SKM-1 (cell line): ENCODE results near the gene TBL1XR1.

ENCODE experiments used
- DNase-seq: peaks from one replicate; lab custom pipeline; 2025; ENCODE audit not compliant: unreplicated experiment; lab: John Stamatoyannopoulos, UW

The TBL1XR1 gene

GRCh38 chr3:177066068-177066467 lies 131.2 kb downstream of the TBL1XR1 start:
- DNase-seq, result no peak

- no peak for DNase-seq
Measured at GRCh38 chr3:177065285-177066033, 131.8 kb downstream of the TBL1XR1 start.

- DNase-seq, result no peak
Measured at GRCh38 chr3:177062052-177062732, 135.1 kb downstream of the TBL1XR1 start.

DNA sequence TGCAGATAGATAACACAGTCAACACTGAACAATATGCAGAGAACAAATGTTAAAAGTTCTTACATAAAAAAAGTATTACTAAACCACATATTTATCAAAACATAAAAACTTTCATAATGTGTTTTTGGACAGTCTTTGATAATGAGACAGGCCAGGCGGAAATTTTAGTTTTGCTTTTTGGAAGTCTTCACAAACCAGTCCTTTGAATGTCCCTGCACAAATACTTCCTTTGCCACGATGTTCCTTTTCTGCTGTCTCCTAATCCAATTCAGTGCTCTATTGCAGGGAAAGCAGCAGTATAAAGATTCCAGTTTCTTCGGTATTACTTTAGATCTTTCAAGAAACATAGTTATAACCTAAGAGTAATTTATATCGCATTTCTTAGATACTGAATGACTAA lies 135.9 kb downstream of the TBL1XR1 start:
- DNase-seq, result no peak

- no peak for DNase-seq
Measured at GRCh38 chr3:177060492-177060891, 136.8 kb downstream of the TBL1XR1 start.

GRCh38 chr3:177058648-177059047 lies 138.6 kb downstream of the TBL1XR1 start:
- no peak for DNase-seq

GRCh38 chr3:177057768-177058167 lies 139.5 kb downstream of the TBL1XR1 start:
- DNase-seq, result no peak

DNA sequence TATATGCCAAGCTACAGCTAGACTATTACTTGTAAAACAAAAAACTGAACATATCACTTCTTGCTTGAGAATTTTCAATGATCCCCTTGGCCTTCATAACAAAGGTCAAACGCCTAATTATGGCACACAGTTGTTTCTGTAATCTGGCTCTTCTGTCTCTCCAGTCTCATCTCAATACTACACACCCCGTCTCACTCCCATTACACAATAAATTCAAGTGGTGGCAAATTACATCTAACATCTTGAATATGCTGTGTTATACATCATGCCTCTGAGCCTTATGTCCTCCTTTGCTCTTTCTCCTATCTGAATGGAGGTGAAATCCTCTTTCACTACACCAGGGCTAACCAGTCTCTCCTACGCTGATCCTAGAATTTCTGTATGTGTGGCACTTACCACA lies 140.4 kb downstream of the TBL1XR1 start:
- DNase-seq, result no peak

DNA sequence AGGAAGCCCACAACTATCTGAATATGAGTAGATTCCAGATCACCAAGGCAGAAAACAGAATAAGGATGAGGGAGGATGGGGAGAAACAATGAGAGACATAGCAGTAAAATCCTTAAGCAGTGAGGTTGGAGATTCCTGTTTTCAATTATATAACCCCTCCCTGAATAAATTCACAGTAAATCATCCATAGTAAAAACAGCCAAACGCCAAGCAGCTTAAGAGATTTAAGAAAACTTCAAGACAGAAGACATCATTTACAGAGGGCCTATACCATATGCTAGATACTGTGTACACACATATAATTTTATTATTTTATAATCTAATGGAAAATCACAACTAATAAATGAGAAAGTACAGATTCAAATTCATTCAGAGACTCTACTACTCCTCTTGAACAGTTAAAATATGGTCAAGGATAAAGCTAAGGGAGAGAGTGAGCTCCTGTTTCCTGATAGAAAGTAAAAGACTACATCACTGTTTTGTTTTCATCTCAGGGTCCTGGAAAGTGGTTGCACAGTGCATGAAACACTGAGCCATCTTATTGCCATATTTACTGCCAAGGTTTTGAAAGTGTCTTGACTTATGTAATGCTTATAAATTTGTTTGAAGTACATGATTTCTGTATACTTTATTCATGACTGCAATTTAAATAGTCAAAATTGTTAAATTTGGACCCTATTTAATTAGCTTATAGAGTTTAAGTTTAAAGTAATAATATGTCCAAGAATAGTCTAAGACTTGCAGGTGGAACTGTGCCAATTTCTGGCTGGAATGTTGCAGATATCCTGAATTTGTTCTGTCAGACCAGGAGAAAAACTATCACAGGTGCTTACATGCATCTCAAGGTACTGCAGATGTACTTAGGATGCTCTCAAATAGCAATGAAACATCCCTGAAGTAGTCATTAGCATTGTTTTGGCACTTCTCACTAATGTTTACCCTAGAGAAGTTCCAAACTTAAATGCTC lies 141.4 kb downstream of the TBL1XR1 start:
- DNase-seq, result no peak

- DNase-seq, result no peak
Measured at GRCh38 chr3:177053107-177053506, 144.2 kb downstream of the TBL1XR1 start.

- DNase-seq, result no peak
Measured at GRCh38 chr3:177051411-177051810, 145.9 kb downstream of the TBL1XR1 start.

DNA sequence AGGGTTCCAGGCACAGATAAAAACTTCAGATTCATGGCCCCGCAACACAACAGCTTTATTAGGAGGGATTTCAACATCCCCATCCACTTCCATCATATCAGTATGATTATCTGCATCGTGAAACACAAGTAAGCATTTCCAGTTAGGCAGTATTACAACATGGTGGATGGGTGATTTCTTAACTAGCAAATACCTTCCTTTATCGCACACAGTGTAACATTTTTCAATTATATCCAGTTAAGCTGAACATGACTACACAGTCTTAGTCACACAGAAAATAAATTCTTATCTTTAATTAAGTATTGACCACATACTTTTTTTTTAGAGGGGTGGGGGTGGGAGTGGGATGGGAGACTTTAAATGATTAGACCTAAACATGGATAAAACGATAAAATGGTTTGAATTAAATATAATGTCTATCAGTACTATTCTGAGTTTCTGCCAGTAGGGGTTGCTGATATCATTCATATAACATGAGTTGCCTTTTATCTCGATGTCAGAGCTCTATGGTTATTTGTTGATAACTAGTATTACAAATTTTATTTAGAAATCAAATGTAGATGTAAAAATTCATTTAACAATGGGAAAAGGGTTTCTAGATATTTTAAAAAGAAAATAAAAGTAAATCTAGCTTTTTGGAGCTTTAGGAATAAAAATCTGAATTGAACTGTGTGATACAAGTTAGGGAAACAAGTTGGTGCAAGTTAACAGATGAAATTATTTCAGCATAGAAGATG lies 146.6 kb downstream of the TBL1XR1 start:
- no peak for DNase-seq

- no peak for DNase-seq
Measured at GRCh38 chr3:177045767-177046166, 151.5 kb downstream of the TBL1XR1 start.

DNA sequence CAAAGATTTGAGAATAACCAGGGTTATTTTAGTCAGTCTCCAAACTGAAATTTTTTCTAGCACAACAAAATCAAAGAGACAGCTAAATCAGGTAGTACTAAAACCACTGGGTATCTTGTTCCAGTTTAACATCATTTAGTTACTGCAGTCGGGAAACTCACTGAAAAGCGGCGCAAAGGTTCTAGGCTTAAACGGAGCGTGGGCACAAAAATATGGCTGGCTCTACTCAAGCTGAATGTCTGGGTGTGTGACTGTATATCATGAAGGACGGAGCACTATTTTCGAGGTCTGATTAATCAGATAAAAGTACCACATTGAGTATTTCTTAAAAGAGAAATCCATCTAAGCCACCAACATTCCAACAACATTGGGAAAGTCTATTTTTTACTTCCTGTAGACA lies 152.1 kb downstream of the TBL1XR1 start:
- DNase-seq, result no peak

- DNase-seq, result no peak
Measured at GRCh38 chr3:177041730-177042551, 155.3 kb downstream of the TBL1XR1 start.

- no peak for DNase-seq
Measured at GRCh38 chr3:177041021-177041729, 156.1 kb downstream of the TBL1XR1 start.

GRCh38 chr3:177039490-177040274 lies 157.6 kb downstream of the TBL1XR1 start:
- no peak for DNase-seq

GRCh38 chr3:177037241-177037640 lies 160.0 kb downstream of the TBL1XR1 start:
- DNase-seq, result no peak

GRCh38 chr3:177035676-177036075 lies 161.6 kb downstream of the TBL1XR1 start:
- no peak for DNase-seq
